Peyer's patch (tissue), 4 donors: Measurements from ENCODE around the gene COL26A1.

Experiments
- POLR2A ChIP-seq, 2 donors: fragments of 450-650 bp; IDR thresholded peaks; one replicate each; pipeline ENCODE4 v1.5.1; 2017; ENCODE audit warnings: antibody characterized with exemption in 2 of 2, mild to moderate bottlenecking in 2 of 2, moderate library complexity in 2 of 2
- TF ChIP-seq, protein P1 (sequence below), 6 experiments: fragments of 450-650 bp in 4 of 6; fragments of 200-600 bp in 2 of 6; sonication (generic) in 1 of 6; IDR thresholded peaks; one replicate each; pipeline ENCODE4 v1.5.1; 2017 to 2019; ENCODE audit warnings: antibody characterized with exemption in 6 of 6, mild to moderate bottlenecking in 3 of 6, moderate library complexity in 1 of 6

DNA sequence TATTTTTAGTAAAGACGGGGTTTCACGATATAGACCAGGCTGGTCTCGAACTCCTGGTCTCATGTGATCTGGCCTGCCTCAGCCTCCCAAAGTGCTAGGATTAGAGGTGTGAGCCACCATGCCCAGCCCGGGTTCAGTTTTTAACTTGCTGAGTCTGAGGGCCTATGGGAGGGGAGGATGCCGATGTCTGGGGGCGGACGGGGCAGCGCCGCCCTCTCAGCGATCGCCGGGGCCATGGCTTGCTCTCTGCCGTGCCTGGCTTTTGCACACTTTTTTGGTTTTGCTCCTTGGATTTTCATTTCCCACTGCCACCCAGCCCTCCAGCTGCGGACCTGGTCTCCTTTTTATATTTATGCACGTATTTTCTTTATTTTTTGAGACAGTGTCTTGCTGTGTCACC lies 15.2 kb upstream of the COL26A1 start:
- TF ChIP-seq, protein P1, sequence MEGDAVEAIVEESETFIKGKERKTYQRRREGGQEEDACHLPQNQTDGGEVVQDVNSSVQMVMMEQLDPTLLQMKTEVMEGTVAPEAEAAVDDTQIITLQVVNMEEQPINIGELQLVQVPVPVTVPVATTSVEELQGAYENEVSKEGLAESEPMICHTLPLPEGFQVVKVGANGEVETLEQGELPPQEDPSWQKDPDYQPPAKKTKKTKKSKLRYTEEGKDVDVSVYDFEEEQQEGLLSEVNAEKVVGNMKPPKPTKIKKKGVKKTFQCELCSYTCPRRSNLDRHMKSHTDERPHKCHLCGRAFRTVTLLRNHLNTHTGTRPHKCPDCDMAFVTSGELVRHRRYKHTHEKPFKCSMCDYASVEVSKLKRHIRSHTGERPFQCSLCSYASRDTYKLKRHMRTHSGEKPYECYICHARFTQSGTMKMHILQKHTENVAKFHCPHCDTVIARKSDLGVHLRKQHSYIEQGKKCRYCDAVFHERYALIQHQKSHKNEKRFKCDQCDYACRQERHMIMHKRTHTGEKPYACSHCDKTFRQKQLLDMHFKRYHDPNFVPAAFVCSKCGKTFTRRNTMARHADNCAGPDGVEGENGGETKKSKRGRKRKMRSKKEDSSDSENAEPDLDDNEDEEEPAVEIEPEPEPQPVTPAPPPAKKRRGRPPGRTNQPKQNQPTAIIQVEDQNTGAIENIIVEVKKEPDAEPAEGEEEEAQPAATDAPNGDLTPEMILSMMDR (IDR thresholded peaks at IDR 0.05), result no peak
- TF ChIP-seq POLR2A (IDR thresholded peaks at IDR 0.05), result no peak
